ENCODE measurements around the gene SLC5A9.
A peak's percentile ranks its signal among the peaks of the same experiment; 100 is the strongest.
"Not testable (repeated sequence)": the region's sequence is repeated elsewhere in the genome, so short reads cannot be mapped to it uniquely, and the experiment has no call there.

The SLC5A9 gene

GRCh38 chr1:48222501-48223242 lies at the start of gene SLC5A9:
Gene SLC5A9 (plus strand): TSS chr1:48222716. CDS start chr1:48222737, 21 bp downstream.
- DNase-seq = no peak

GRCh38 chr1:48175116-48175515 lies 47.4 kb upstream of the SLC5A9 start:
- no peak for DNase-seq

GRCh38 chr1:48177257-48177656 lies 45.3 kb upstream of the SLC5A9 start:
- DNase-seq = no peak

DNA sequence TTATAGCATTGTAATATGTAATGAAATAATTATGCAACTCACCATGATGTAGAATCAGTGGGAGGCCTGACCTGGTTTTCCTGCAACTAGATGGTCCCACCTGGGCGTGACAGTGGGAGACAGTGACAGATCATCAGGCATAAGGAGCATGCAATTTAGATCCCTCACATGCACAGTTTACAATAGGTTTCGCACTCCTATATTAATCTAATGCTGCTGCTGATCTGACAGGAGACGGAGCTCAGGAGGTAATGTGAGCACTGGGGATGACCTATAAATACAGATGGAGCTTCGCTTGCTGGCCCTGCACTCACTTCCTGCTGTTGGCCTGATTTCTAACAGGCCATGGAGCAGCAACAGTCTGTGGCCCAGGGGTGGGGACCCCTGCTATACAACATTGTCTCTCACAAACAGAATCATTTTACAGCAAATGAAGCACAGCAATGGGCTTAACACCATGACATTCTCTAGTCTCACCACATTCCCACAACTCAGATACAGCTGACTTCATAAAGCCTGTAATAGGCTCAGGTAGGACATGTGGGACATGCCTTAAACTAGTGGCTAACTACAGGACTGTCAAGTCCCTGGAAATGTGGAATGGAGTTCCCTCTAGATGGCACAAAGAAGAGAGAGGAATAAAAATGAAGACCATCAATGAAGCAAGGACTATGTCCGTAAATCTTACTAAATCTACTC lies 40.7 kb upstream of the SLC5A9 start:
- no peak for DNase-seq

GRCh38 chr1:48182439-48182838 lies 40.1 kb upstream of the SLC5A9 start:
- no peak for DNase-seq

DNA sequence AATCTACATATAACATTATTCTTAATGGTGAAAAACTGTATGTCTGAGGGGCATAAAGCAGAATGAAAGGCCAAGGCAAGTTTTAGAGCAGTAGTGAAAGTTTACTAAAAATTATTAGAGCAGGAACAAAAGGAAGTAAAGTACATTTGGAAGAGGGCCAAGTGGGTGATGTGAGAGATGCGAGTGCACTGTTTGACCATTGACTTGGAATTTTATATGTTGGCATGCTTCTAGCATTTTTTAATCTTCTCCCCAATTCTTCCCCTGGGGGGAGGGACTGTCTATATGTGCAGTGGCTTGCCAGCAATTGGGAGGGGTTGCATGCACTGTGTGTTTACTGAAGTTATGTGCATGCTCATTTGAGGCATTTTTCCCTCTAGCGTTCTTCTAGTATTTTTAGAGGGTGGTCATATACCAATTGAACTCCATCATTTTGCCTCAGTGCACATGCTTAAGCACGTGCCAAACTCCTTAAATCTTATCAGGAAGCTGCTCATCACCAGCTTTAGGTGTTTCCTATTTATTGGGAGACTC lies 36.1 kb upstream of the SLC5A9 start:
- no peak for DNase-seq

- DNase-seq = no peak
These were observed 34.5 kb upstream of the SLC5A9 start for GRCh38 chr1:48187969-48188563.

DNA sequence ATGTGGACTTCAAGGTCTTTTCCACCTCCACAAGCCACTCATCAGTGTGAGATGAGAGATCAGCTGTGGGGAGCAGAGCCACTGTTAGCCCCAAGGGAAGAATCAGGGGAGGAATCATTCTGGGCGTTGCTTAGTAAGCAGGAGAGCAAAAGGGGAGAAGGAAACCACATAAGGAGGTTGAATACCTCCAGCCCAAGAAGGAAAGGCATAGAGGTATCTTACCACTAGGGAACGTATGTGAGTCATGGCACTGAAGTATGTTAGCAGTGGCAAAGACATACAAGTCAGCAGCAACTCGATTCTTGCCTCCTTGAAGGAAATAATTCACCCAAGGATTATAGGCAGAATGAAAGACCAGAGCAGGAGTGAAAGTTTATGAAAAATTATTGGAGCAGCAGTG lies 31.6 kb upstream of the SLC5A9 start:
- no peak for DNase-seq

GRCh38 chr1:48194801-48195200 lies 27.7 kb upstream of the SLC5A9 start:
- no peak for DNase-seq

DNA sequence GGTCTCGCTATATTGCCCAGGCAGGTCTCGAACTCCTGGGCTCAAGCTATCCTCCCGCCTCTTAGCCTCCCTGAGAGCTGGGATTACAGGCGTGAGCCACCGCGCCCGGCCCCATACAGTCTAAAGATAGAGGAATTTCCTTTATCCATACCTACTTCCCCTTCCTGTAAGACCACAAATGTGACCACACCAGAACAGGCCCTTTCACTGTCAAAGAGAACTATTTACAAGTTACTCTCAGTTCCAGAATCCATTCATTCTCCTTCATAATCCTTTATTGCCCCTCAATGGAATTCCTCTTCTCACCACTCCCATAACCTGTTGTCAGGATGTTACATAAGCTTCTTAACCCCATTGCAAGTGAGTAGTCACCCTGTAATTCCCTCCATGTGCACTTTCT lies 26.3 kb upstream of the SLC5A9 start:
- DNase-seq = no peak

DNA sequence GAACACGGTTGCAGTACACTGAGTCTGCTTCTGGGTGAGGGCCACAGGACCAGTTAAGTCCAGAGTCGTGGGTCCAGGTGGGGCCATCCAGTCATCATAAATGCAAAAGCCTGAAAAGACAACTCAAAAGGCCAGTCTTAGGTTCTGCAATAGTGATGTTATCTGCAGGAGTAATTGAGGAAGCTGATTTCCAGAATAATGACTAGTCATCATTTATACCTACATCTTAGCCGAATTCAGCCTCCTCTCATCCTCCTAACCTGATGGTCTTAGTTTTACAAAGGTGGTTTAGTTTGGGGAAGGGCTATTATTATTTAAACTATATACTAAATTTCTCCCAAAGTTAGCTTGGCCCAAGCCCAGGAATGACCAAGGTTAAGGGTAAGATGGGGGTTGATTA lies 23.5 kb upstream of the SLC5A9 start:
- DNase-seq = no peak

- no peak for DNase-seq
These were observed 22.2 kb upstream of the SLC5A9 start for GRCh38 chr1:48200166-48200900.

DNA sequence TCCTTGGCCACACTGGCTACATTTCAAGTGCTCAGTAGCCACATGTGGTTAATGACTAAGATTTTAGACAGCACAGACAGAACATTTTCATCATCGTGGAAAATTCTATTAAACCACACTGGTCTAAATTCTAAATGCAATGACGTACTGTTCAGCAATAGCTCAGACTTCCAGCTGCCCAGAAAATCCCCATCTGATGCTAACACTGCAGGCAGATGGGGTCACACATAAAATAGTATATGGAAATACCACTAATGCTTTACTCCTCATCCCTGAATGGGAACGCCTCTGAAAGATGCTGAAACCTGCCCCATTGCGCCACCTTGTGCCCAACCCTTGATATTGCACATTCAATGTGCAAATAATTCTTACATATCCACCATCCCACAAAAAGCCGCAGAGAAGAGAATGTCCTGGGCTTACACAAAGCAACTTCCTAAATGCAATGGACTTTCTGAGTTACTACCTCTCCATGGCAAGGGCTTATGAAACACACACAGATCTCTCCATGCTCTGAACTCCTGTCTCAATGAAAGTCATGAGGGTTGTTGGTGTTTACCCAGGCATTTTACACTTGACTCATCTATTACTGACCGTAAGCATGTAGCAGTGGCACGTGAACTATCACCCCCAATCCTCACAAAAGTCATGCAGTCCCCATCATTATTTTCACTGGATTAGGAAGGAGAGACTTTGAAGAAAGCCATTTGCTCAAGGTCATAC lies 20.3 kb upstream of the SLC5A9 start:
- peak; percentile 74 for DNase-seq

- no peak for DNase-seq
These were observed 19.1 kb upstream of the SLC5A9 start for GRCh38 chr1:48203287-48203900.

GRCh38 chr1:48205522-48205921 lies 17.0 kb upstream of the SLC5A9 start:
- no peak for DNase-seq

DNA sequence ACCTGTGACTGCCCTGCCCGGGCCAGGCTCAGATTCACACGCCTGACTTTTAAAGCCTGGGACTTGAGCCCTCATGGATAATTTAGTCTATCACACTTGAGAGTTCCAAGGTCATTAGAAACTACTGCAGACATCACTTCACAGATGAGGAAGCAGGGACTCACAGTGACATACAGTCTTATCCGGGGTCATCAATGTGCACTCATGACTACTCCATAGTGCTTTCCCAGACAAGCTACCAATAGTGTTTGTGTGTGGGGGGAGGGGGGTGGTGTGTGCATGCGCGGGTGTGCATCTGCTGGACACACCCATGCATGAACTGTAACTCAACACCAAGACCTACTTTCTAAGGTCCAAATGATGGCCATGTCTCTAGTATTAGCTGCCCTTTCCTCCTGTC lies 16.1 kb upstream of the SLC5A9 start:
- DNase-seq = no peak

DNA sequence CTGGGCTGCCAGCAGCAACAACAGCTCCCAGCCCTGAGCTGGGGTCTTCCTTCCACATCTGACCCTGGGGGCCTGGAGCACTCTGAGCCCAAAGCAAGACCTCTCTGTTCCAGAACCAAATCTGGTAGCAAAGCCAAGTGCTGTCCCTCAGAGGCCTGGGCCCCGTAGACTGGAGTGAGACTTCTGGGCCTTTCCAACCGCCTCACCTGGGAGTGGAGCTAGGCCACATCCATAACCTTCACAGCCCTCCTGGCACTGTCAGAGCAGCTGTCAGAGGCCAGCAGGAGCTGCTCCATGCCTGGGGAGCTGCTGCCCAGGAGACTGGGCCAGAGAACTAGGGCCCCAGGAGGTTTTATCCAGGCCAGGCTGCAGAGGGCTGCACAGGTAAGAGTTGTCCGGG lies 15.4 kb upstream of the SLC5A9 start:
- no peak for DNase-seq

GRCh38 chr1:48207536-48208075 lies 14.9 kb upstream of the SLC5A9 start:
- no peak for DNase-seq

DNA sequence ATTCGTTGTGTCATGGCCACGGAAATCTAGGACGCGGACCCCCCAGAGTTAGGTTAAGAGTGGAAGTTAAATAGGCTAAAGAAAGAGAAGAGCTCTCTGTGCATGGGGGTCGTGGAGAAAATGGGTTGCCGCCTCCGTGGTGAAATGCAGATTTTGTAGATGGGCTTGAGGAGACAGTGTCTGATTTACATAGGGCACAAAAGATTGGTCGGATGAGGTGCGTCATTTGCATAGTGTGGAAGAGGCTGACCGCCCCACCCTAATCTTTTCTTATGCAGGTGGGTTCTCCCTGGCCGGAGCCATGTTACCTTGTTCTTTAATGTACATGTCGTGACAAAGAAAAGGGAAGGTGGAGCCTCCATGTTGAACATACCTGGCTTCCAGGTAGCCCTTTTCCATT lies 14.3 kb upstream of the SLC5A9 start:
- DNase-seq = no peak

DNA sequence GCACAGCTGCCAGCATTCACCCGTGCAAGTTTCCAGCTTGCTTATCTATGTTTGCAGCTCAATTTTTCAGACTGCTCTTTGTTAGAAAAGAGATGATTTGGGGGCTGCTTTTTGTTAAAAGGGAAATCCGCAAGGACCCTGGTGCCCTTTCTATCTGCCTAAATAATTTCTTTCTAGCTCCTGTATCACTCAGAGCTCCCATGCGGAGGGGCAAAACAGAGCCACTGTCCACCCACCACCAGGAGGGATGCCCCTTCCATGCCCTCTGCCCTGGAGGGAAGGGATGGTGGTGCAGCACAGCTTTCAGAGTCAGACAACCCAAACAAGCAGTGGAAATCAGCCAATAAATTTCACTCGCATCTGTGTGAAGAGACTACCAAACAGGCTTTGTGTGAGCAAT lies 13.9 kb upstream of the SLC5A9 start:
- no peak for DNase-seq

DNA sequence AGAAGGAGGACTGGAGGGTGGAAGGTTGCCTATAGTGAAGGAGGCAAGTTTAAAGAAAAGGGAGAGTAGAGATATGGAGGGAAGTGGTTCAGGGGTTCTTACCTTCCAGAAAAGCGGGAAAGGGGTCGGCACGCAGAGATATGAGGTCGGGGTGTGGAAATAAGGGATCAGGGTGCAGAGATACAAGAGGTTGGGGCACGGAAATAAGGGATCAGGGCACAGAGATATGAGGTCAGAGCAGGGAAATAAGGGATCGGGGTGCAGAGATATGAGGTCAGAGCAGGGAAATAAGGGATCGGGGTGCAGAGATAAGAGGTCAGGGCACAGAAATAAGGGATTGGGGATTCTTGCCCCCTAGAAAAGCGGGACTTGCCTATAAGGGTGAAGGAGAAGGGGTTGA lies 9.1 kb upstream of the SLC5A9 start:
- not testable (repeated sequence) for DNase-seq

GRCh38 chr1:48214366-48214765 lies 8.2 kb upstream of the SLC5A9 start:
- DNase-seq = not testable (repeated sequence)

Data from activated CD4-positive, alpha-beta T cell treated with anti-CD3 and anti-CD28 coated beads for 48 hours (primary cell).